Fibroblast of pulmonary artery (primary cell): ENCODE data around the gene NHSL1.

ENCODE experiments used
- DNase-seq: peaks from one replicate; pipeline ENCODE4 v3.0.0-alpha.2; 2010; ENCODE audit warnings: low read depth
- H3K4me3 ChIP-seq: replicated peaks from 2 replicates; pipeline ENCODE4 v1.5.1; 2011; ENCODE audit warnings: low read depth, mild to moderate bottlenecking, control low read depth, low read length, moderate library complexity
- TF ChIP-seq, protein P1 (sequence below): IDR thresholded peaks from 2 replicates; pipeline ENCODE4 v1.5.1; 2011; ENCODE audit warnings: mild to moderate bottlenecking, control low read depth, low read length, inconsistent platforms; ENCODE audit errors: missing control alignments

The NHSL1 gene

GRCh38 chr6:138499303-138500018 lies at the start of gene NHSL1:
Gene NHSL1, minus strand, starts transcription at chr6:138499494. Its CDS starts 204 bp downstream, at chr6:138499290.
- TF ChIP-seq, protein P1, sequence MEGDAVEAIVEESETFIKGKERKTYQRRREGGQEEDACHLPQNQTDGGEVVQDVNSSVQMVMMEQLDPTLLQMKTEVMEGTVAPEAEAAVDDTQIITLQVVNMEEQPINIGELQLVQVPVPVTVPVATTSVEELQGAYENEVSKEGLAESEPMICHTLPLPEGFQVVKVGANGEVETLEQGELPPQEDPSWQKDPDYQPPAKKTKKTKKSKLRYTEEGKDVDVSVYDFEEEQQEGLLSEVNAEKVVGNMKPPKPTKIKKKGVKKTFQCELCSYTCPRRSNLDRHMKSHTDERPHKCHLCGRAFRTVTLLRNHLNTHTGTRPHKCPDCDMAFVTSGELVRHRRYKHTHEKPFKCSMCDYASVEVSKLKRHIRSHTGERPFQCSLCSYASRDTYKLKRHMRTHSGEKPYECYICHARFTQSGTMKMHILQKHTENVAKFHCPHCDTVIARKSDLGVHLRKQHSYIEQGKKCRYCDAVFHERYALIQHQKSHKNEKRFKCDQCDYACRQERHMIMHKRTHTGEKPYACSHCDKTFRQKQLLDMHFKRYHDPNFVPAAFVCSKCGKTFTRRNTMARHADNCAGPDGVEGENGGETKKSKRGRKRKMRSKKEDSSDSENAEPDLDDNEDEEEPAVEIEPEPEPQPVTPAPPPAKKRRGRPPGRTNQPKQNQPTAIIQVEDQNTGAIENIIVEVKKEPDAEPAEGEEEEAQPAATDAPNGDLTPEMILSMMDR: no peak
- no peak within 1 kb of the TSS for H3K4me3 ChIP-seq
- no peak for DNase-seq

DNA sequence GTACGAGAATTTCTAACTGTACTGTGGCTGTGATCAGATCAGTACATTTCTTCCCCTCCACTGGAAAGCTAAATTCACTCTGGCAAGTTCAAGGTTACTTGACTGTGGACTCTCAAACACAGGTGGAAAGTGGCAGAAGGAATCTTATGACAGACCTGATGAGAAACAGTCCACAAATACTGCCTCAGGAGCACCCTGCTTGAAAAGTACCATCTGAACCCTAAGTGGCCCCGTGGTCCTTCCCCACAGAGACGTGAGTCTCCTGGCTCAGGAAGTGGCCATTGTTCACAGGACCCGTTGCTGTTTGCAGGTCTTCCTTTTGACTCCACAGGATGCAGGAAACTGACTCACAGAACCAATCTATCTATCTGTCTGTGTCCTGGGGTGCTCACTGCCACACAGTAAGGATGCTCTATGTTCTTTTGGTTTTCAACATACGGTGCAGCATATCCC lies 47.5 kb upstream of the NHSL1 start:
- no peak overlapping the region for H3K4me3 ChIP-seq
- TF ChIP-seq, protein P1: no peak
- peak; percentile 65 for DNase-seq

GRCh38 chr6:138545621-138545980 lies 46.3 kb upstream of the NHSL1 start:
- H3K4me3 ChIP-seq: peak overlapping the region; percentile 65
- TF ChIP-seq, protein P1: no peak
- DNase-seq: peak; percentile 75

DNA sequence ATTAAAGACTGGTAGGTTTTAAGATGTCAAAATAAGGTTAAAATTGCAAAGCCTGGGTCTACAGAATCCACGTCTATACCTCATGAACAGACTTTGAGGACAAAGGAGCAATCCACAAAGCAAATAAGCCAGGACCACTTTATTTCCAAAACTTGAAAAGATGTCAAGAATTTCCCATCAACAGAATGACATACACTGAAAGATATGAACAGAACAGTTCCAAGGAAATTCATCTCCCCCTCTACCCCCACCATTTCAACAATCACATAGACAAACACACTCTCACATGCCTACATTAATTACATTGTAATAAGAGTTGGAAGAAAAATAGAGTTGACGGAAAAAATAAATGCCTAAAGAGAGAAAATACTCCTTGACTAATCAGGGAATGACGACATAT lies 45.2 kb upstream of the NHSL1 start:
- H3K4me3 ChIP-seq: peak overlapping the region; percentile 65
- TF ChIP-seq, protein P1: no peak
- DNase-seq: peak; percentile 58

DNA sequence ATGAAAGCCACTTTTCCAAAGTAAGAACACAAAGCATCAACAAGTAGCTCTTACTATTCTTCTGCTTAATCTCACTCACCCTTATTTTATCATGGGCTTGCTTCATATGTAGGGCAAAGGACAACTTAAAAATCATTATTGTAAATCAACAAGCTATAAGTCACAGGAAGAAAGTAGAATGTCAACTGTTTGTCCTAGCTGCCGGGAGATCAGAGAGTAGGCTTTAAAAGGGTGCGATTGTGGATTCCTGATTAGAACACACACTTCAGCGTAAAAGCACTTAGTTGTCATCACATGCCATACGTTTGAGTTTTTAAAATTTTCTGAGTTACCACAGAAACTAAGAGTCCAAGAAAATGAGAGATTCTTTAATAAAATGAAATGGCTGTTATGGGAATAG lies 44.4 kb upstream of the NHSL1 start:
- peak overlapping the region; percentile 65 for H3K4me3 ChIP-seq
- DNase-seq: no peak
- TF ChIP-seq, protein P1: no peak

DNA sequence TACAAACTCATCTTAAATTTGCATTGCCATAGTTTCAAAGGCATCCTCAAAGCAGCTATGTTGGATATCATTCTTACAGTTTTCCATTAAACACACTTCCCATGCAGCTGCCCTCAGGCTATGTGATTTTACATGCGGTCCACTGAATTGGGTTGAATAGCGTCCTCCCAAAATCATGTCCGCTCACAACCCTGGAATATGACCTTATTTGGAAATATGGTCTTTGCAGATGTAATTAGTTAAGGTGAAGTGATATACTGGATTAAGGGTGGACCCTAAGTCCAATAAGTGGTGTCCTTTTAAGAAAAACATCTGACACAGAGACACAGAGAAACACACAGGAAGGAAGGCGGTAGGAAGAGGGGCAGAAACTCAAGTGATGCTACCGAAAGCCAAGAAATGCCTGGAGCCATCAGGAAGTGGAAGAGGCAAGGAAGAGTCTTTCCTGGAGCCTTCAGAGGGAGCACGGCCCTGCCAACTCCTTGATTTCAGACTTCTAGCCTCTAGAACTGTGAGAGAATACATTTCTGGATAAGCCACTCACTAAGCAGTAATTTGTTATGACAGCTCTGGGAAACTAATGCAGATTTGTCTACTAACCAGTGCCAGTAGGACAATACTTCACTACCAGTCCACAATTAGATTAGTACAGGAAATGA lies 42.7 kb upstream of the NHSL1 start:
- peak overlapping the region; percentile 38 for H3K4me3 ChIP-seq
- peak; percentile 71 for DNase-seq

More for the DNA sequence above, 42.7 kb upstream of the NHSL1 start:
- TF ChIP-seq, protein P1: no peak
